ENCODE data around the gene NEK5.

DNA sequence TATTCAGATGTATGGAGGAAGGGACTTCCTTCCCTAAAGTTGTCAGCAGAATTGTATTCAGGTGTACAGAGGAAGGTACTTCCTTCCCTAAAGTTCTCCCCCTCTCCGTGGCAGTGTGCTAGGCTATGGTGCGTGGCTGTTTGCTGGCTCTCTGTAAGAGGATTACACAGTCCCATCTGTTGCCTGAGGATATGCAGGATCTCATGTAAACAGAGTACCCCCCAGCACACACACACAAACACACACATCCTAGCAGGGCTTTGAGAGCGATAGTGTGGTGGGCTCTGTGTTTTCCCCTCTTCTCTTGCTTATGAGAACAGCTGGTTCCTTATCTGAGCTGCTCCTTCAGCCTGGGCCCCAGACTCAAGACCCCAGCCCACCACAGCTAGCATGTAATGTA is 10.3 kb downstream of the NEK5 start:
- TF ChIP-seq, protein P1, sequence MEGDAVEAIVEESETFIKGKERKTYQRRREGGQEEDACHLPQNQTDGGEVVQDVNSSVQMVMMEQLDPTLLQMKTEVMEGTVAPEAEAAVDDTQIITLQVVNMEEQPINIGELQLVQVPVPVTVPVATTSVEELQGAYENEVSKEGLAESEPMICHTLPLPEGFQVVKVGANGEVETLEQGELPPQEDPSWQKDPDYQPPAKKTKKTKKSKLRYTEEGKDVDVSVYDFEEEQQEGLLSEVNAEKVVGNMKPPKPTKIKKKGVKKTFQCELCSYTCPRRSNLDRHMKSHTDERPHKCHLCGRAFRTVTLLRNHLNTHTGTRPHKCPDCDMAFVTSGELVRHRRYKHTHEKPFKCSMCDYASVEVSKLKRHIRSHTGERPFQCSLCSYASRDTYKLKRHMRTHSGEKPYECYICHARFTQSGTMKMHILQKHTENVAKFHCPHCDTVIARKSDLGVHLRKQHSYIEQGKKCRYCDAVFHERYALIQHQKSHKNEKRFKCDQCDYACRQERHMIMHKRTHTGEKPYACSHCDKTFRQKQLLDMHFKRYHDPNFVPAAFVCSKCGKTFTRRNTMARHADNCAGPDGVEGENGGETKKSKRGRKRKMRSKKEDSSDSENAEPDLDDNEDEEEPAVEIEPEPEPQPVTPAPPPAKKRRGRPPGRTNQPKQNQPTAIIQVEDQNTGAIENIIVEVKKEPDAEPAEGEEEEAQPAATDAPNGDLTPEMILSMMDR (conservative IDR thresholded peaks at IDR 0.05), result no peak
- no peak for TF ChIP-seq ZFX (IDR thresholded peaks at IDR 0.05)

Measured in C4-2B (cell line).